Stomach (tissue), 4 donors: ENCODE data around the gene DNLZ.

Source experiments
- EP300 ChIP-seq: sonication (generic); formaldehyde crosslinking; IDR thresholded peaks from one replicate; pipeline ENCODE4 v1.6.1; 2017; ENCODE audit warnings: antibody characterized with exemption
- POLR2A ChIP-seq, 4 donors: fragments of 450-650 bp; IDR thresholded peaks; one replicate each; pipeline ENCODE4 v1.6.1; 2016; ENCODE audit warnings: antibody characterized with exemption in 4 of 4, control low read depth in 2 of 4, mild to moderate bottlenecking in 1 of 4, moderate library complexity in 1 of 4
- TF ChIP-seq, protein P1 (sequence below), 7 experiments: fragments of 450-650 bp in 4 of 7; fragments of 200-600 bp in 3 of 7; sonication (generic) in 3 of 7; IDR thresholded peaks; one replicate each; pipeline ENCODE4 v1.5.1; 2016 to 2019; ENCODE audit warnings: antibody characterized with exemption in 7 of 7, control low read depth in 2 of 7, mild to moderate bottlenecking in 1 of 7

DNA sequence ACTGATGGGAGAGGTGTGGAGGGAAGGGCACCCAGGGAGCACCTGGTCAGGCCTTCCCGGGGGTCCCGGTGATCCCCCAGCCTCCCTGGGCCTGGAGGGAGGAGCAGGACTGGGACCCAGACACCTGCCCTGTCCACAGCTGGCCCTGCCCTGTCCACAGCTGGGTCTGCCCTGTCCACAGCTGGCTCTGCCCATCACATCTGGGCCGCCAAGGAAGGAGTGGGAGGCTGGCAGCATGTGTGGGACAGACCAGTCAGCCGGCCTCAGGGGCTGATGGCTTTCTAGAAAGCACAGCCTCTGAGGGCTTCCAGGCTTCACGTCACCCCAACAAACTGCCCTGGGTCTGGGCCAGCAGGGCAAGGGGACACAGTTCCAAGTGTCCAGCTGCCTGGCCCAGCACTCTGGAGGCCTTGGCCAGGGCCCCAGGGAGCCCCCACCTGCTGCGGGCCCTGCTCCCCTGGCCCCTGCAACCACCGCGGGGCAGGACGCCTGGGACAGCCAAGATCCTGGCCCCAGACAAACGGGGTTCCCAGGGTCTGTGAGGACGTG, 12.2 kb downstream of the DNLZ start:
- TF ChIP-seq POLR2A (IDR thresholded peaks at IDR 0.05) = no peak
- TF ChIP-seq, protein P1, sequence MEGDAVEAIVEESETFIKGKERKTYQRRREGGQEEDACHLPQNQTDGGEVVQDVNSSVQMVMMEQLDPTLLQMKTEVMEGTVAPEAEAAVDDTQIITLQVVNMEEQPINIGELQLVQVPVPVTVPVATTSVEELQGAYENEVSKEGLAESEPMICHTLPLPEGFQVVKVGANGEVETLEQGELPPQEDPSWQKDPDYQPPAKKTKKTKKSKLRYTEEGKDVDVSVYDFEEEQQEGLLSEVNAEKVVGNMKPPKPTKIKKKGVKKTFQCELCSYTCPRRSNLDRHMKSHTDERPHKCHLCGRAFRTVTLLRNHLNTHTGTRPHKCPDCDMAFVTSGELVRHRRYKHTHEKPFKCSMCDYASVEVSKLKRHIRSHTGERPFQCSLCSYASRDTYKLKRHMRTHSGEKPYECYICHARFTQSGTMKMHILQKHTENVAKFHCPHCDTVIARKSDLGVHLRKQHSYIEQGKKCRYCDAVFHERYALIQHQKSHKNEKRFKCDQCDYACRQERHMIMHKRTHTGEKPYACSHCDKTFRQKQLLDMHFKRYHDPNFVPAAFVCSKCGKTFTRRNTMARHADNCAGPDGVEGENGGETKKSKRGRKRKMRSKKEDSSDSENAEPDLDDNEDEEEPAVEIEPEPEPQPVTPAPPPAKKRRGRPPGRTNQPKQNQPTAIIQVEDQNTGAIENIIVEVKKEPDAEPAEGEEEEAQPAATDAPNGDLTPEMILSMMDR (IDR thresholded peaks at IDR 0.05) = no peak
- no peak for TF ChIP-seq EP300
